T-helper 1 cell treated with Interleukin-12 subunit alpha and Interleukin-12 subunit beta and Interleukin-4 antibody, amounts not matched to agents 30 ng/mL and 1 ng/mL, for 36 hours (primary cell): ENCODE data around the gene DNAJC9. TPM values are rescaled to one million over a fixed set of nuclear protein-coding genes. Genes with fewer than 3 reads are reported as not detected.

ENCODE experiments used
- intact Hi-C: fragments of 100-400 bp; cut with micrococcal nuclease; formaldehyde crosslinking; loops from one replicate; pipeline ENCODE4 v1.15.1; 2024
- total RNA-seq: library from RNA; stranded (reverse); gene quantifications from 2 replicates; pipeline ENCODE4 v1.2.3, GENCODE V29; 2022

Gene DNAJC9
- total RNA-seq, 1 donor from 2014 or later, result 47.6 TPM

DNA sequence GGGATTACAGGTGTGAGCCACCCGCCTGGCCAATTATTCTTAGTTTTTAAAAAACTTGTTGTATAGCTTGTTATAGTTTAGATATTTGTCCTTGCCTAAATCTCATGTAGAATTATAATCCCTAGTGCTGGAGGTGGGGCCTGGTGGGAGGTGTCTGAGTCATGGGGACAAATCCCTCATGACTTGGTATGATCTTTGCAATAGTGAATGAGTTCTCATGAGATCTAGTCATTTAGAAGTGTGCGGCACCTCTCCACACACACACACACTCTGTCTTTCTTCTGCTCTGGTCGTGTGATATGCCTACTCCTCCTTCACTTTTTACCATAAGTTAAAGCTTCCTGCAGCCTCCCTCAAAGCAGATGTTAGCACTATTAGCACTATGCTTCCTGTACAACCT, 42.0 kb downstream of the DNAJC9 start:
- intact Hi-C loops, result no loop called here

Other genes with a start within 250 kb of the DNAJC9 start
- 26.6 and 28.9 TPM in 2 replicates for gene P4HA1, start 150.4 kb downstream of the DNAJC9 start, total RNA-seq
- gene NUDT13, start 136.8 kb downstream of the DNAJC9 start, total RNA-seq, result 0.42 and 0.68 TPM in 2 replicates
- 34.5 and 35.0 TPM in 2 replicates for gene ECD, start 79.2 kb downstream of the DNAJC9 start, total RNA-seq
- 12.4 and 14.7 TPM in 2 replicates for gene FAM149B1, start 79.1 kb downstream of the DNAJC9 start, total RNA-seq
- 94.6 and 109 TPM in 2 replicates for gene MRPS16, start 5.4 kb upstream of the DNAJC9 start, total RNA-seq
- gene CFAP70, start 111.6 kb upstream of the DNAJC9 start, total RNA-seq, result 0.44 and 0.49 TPM in 2 replicates
- gene ANXA7, start 166.8 kb upstream of the DNAJC9 start, total RNA-seq, result 132 and 143 TPM in 2 replicates
- 3.8 and 4.2 TPM in 2 replicates for gene MSS51, start 186.3 kb upstream of the DNAJC9 start, total RNA-seq
- gene PPP3CB, start 248.8 kb upstream of the DNAJC9 start, total RNA-seq, result 47.3 and 48.9 TPM in 2 replicates